Skeletal muscle satellite cell (primary cell): ENCODE results near the gene NCEH1.
"Not testable (repeated sequence)": the region's sequence is repeated elsewhere in the genome, so short reads cannot be mapped to it uniquely, and the experiment has no call there.

ENCODE experiments used
- H3K27me3 ChIP-seq: 2 replicates; pipeline ENCODE4 v1.7.0; 2013; ENCODE audit warnings: low read length; ENCODE audit not compliant: control insufficient read depth, insufficient read depth
- H3K36me3 ChIP-seq: 2 replicates; pipeline ENCODE4 v1.7.0; 2013; ENCODE audit warnings: mild to moderate bottlenecking, control low read depth, low read length; ENCODE audit not compliant: insufficient read depth
- H3K4me1 ChIP-seq: 2 replicates; pipeline ENCODE4 v1.7.0; 2013; ENCODE audit warnings: low read length; ENCODE audit not compliant: control insufficient read depth, insufficient read depth
- H3K4me2 ChIP-seq: 2 replicates; pipeline ENCODE4 v1.7.0; 2013; ENCODE audit warnings: mild to moderate bottlenecking, low read length
- H3K4me3 ChIP-seq: 2 replicates; pipeline ENCODE4 v1.7.0; 2013; ENCODE audit warnings: low read length
- H3K9ac ChIP-seq: 2 replicates; pipeline ENCODE4 v1.7.0; 2013; ENCODE audit warnings: mild to moderate bottlenecking, low read depth, low read length, moderate library complexity
- H3K9me3 ChIP-seq: replicated peaks from 2 replicates; pipeline ENCODE4 v1.7.0; 2013; ENCODE audit warnings: mild to moderate bottlenecking, control low read depth, low read length

The NCEH1 gene

GRCh38 chr3:172726380-172726779, 15.5 kb upstream of the NCEH1 start:
- H3K4me2 ChIP-seq, result no peak overlapping the region

GRCh38 chr3:172722536-172723040, 11.7 kb upstream of the NCEH1 start:
- not testable (repeated sequence) for H3K36me3 ChIP-seq, H3K27me3 ChIP-seq, H3K4me1 ChIP-seq, H3K4me2 ChIP-seq, H3K9me3 ChIP-seq, H3K4me3 ChIP-seq, H3K9ac ChIP-seq

More at GRCh38 chr3:172726380-172726779, 15.5 kb upstream of the NCEH1 start:
- no peaks in the 10 kb centered on the region for H3K9me3 ChIP-seq
- no peaks in the 10 kb centered on the region for H3K27me3 ChIP-seq
- H3K9ac ChIP-seq, result no peak overlapping the region
- no peak overlapping the region for H3K4me3 ChIP-seq
- H3K4me1 ChIP-seq, result no peaks in the 10 kb centered on the region
- no peaks in the 10 kb centered on the region for H3K36me3 ChIP-seq

- no peaks in the 10 kb centered on the region for H3K27me3 ChIP-seq
- no peak overlapping the region for H3K9ac ChIP-seq
- no peaks in the 10 kb centered on the region for H3K36me3 ChIP-seq
- H3K4me2 ChIP-seq, result no peak overlapping the region
- no peaks in the 10 kb centered on the region for H3K4me1 ChIP-seq
- H3K4me3 ChIP-seq, result no peak overlapping the region
- H3K9me3 ChIP-seq, result peaks cover 5% of the 10 kb centered on the region
These were observed 6.7 kb upstream of the NCEH1 start for GRCh38 chr3:172717493-172718088.

- Histone ChIP-seq H3K4me3 (no peak overlapping the region), H3K9ac (no peak overlapping the region), H3K36me3 (no peaks in the 10 kb centered on the region), H3K4me2 (no peak overlapping the region), H3K9me3 (peaks cover 5% of the 10 kb centered on the region), H3K4me1 (peaks cover 8% of the 10 kb centered on the region), H3K27me3 (no peaks in the 10 kb centered on the region)
These were observed 5.6 kb upstream of the NCEH1 start for GRCh38 chr3:172716476-172716875.

- Histone ChIP-seq H3K4me3 (no peak overlapping the region), H3K9ac (no peak overlapping the region), H3K36me3 (no peaks in the 10 kb centered on the region), H3K27me3 (no peaks in the 10 kb centered on the region), H3K4me1 (peaks cover 25% of the 10 kb centered on the region), H3K9me3 (no peaks in the 10 kb centered on the region), H3K4me2 (no peak overlapping the region)
These were observed 2.4 kb upstream of the NCEH1 start for GRCh38 chr3:172713316-172713715.

GRCh38 chr3:172711454-172711795, 558 bp upstream of the NCEH1 start:
- Histone ChIP-seq H3K4me2 (peak overlapping the region; percentile 76), H3K9me3 (no peaks in the 10 kb centered on the region), H3K4me1 (peaks cover 35% of the 10 kb centered on the region), H3K27me3 (no peaks in the 10 kb centered on the region), H3K9ac (peak overlapping the region; percentile 69), H3K36me3 (no peaks in the 10 kb centered on the region), H3K4me3 (peak overlapping the region; percentile 58)

- peak overlapping the region; percentile 95 for H3K9ac ChIP-seq
- peaks cover 35% of the 10 kb centered on the region for H3K4me1 ChIP-seq
- H3K4me3 ChIP-seq, result peak overlapping the region; percentile 83
- no peaks in the 10 kb centered on the region for H3K36me3 ChIP-seq
- no peaks in the 10 kb centered on the region for H3K9me3 ChIP-seq
- peak overlapping the region; percentile 94 for H3K4me2 ChIP-seq
- H3K27me3 ChIP-seq, result no peaks in the 10 kb centered on the region
These were observed 848 bp downstream of the NCEH1 start for GRCh38 chr3:172709774-172710663.

GRCh38 chr3:172708921-172709773, 1.7 kb downstream of the NCEH1 start:
- Histone ChIP-seq H3K4me2 (peak overlapping the region; percentile 94), H3K27me3 (no peaks in the 10 kb centered on the region), H3K36me3 (no peaks in the 10 kb centered on the region), H3K9me3 (no peaks in the 10 kb centered on the region), H3K4me1 (peaks cover 35% of the 10 kb centered on the region), H3K4me3 (peak overlapping the region; percentile 83), H3K9ac (peak overlapping the region; percentile 95)

- H3K4me3 ChIP-seq, result no peak overlapping the region
- no peaks in the 10 kb centered on the region for H3K9me3 ChIP-seq
- peak overlapping the region; percentile 94 for H3K4me2 ChIP-seq
These were observed 2.9 kb downstream of the NCEH1 start for GRCh38 chr3:172707967-172708366.

GRCh38 chr3:172707030-172707429, 3.8 kb downstream of the NCEH1 start:
- peaks cover 2% of the 10 kb centered on the region for H3K36me3 ChIP-seq
- H3K27me3 ChIP-seq, result no peaks in the 10 kb centered on the region
- H3K4me3 ChIP-seq, result no peak overlapping the region
- peaks cover 32% of the 10 kb centered on the region for H3K4me1 ChIP-seq
- no peak overlapping the region for H3K9ac ChIP-seq
- H3K9me3 ChIP-seq, result no peaks in the 10 kb centered on the region
- no peak overlapping the region for H3K4me2 ChIP-seq

More at GRCh38 chr3:172707967-172708366, 2.9 kb downstream of the NCEH1 start:
- no peaks in the 10 kb centered on the region for H3K36me3 ChIP-seq
- no peaks in the 10 kb centered on the region for H3K27me3 ChIP-seq
- no peak overlapping the region for H3K9ac ChIP-seq
- H3K4me1 ChIP-seq, result peaks cover 35% of the 10 kb centered on the region

- H3K9ac ChIP-seq, result no peak overlapping the region
- no peak overlapping the region for H3K4me2 ChIP-seq
- peaks cover 24% of the 10 kb centered on the region for H3K4me1 ChIP-seq
- no peaks in the 10 kb centered on the region for H3K9me3 ChIP-seq
- H3K27me3 ChIP-seq, result no peaks in the 10 kb centered on the region
- H3K36me3 ChIP-seq, result peaks cover 4% of the 10 kb centered on the region
- no peak overlapping the region for H3K4me3 ChIP-seq
These were observed 5.7 kb downstream of the NCEH1 start for GRCh38 chr3:172705170-172705569.
